GM12878 (cell line): ENCODE measurements around the gene MEGF9. TPM values are rescaled to one million over a fixed set of nuclear protein-coding genes. Genes with fewer than 3 reads are reported as not detected.

Experiments
- ATAC-seq: fragments of 200-7000 bp; cut with Tn5 transposase; 3 replicates; pipeline ENCODE4 v1.9.1; 2020; ENCODE audit warnings: mild to moderate bottlenecking, moderate library complexity
- BruUV-seq: library from RNA; stranded (reverse); fragments of 400-500 nt; replicated peaks from 2 replicates; lab custom pipeline; 2021; lab: Mats Ljungman, UMichigan
- CTCF ChIA-PET: fragments of 300-600 bp; sonication (Branson Sonifier 250); formaldehyde crosslinking; extraction: SDS; loops from one replicate; lab custom pipeline; 2021; ENCODE audit warnings: inconsistent platforms; lab: Yijun Ruan, JAX
- POLR2A ChIA-PET: fragments of 350-600 bp; formaldehyde crosslinking; extraction: SDS; loops from one replicate; lab custom pipeline; 2021; ENCODE audit warnings: inconsistent platforms; lab: Charles Lee
- RAD21 ChIA-PET: fragments of 300-600 bp; sonication (Branson Sonifier 250); formaldehyde crosslinking; loops from one replicate; lab custom pipeline; 2023; ENCODE audit warnings: antibody characterized with exemption; ENCODE audit not compliant: unreplicated experiment; lab: Charles Lee
- SMC1A ChIA-PET: fragments of 300-600 bp; sonication (Branson Sonifier 250); formaldehyde crosslinking; loops from one replicate; lab custom pipeline; 2023; ENCODE audit not compliant: unreplicated experiment, uncharacterized antibody; lab: Charles Lee
- DNase-seq: peaks from one replicate; pipeline ENCODE4 v3.0.0-alpha.2; 2011; ENCODE audit warnings: low read depth, low spot score
- FAIRE-seq: peaks from 3 replicates; lab custom pipeline; 2011; peaks lifted over from hg19 to GRCh38; lab: Jason Lieb, UNC
- H2AFZ ChIP-seq: 2 replicates; pipeline ENCODE4 v1.6.0; 2011; ENCODE audit warnings: low read depth, low read length, control low read depth; ENCODE audit not compliant: control insufficient read depth
- H3K27ac ChIP-seq: 2 replicates; pipeline ENCODE4 v1.5.1; 2011; ENCODE audit warnings: control low read depth; ENCODE audit not compliant: control insufficient read depth, insufficient read depth
- H3K27me3 ChIP-seq, 2 experiments: replicated peaks in 1 of 2; 2 replicates each; pipeline versions ENCODE4 v1.6.0 to v1.6.1; 2011; ENCODE audit warnings: low read length in 1 of 2; ENCODE audit not compliant: control insufficient read depth in 2 of 2, insufficient read depth in 2 of 2
- H3K36me3 ChIP-seq, 2 experiments: 2 replicates each; pipeline ENCODE4 v1.5.1; 2011; ENCODE audit warnings: low read length in 1 of 2; ENCODE audit not compliant: control insufficient read depth in 2 of 2, insufficient read depth in 2 of 2
- H3K4me1 ChIP-seq: 2 replicates; pipeline ENCODE4 v1.6.1; 2011; ENCODE audit warnings: mild to moderate bottlenecking, low read length, moderate library complexity, mixed read lengths; ENCODE audit not compliant: control insufficient read depth, insufficient read depth
- H3K4me2 ChIP-seq: 2 replicates; pipeline ENCODE4 v1.6.0; 2011; ENCODE audit warnings: control low read depth; ENCODE audit not compliant: control insufficient read depth, insufficient read depth
- H3K4me3 ChIP-seq: fragments of 200-600 bp; sonication (generic); 2 replicates; pipeline ENCODE4 v1.5.1; 2016
- H3K79me2 ChIP-seq: 2 replicates; pipeline ENCODE4 v1.6.0; 2011; ENCODE audit warnings: low read length; ENCODE audit not compliant: control insufficient read depth, insufficient read depth
- H3K9ac ChIP-seq: 2 replicates; pipeline ENCODE4 v1.8.0; 2011; ENCODE audit warnings: low read length, control low read depth, mixed read lengths; ENCODE audit not compliant: control insufficient read depth, insufficient read depth
- H3K9me3 ChIP-seq: replicated peaks from 3 replicates; pipeline ENCODE4 v1.5.1; 2011; ENCODE audit warnings: mild to moderate bottlenecking, low read length; ENCODE audit not compliant: control insufficient read depth, insufficient read depth
- H4K20me1 ChIP-seq: 2 replicates; pipeline ENCODE4 v1.6.0; 2011; ENCODE audit not compliant: control insufficient read depth, insufficient read depth
- BMI1 ChIP-seq: fragments of 450-650 bp; IDR thresholded peaks from 2 replicates; pipeline ENCODE4 v1.6.1; 2016; ENCODE audit warnings: mild to moderate bottlenecking, moderate library complexity, borderline replicate concordance
- CUX1 ChIP-seq: IDR thresholded peaks from 2 replicates; pipeline ENCODE4 v1.6.1; 2012; ENCODE audit warnings: improper control_type of control experiment, low read depth, low read length; ENCODE audit not compliant: insufficient replicate concordance
- FOS ChIP-seq: IDR thresholded peaks from 3 replicates; pipeline ENCODE4 v1.6.1; 2011; ENCODE audit warnings: borderline replicate concordance; ENCODE audit not compliant: insufficient read length; ENCODE audit errors: extremely low read depth
- IKZF2 ChIP-seq, 2 experiments: fragments of 450-650 bp; IDR thresholded peaks; 2 replicates each; pipeline ENCODE4 v1.6.1; 2017; ENCODE audit warnings: mild to moderate bottlenecking in 2 of 2, moderate library complexity in 2 of 2
- KDM1A ChIP-seq: fragments of 200-600 bp; sonication (generic); IDR thresholded peaks from 2 replicates; pipeline ENCODE4 v1.6.1; 2016; ENCODE audit warnings: borderline replicate concordance
- POLR2A ChIP-seq: IDR thresholded peaks from 2 replicates; pipeline ENCODE4 v1.6.1; 2011; ENCODE audit warnings: low read depth, mild to moderate bottlenecking, low read length
- RUNX3 ChIP-seq: IDR thresholded peaks from 2 replicates; pipeline ENCODE4 v1.6.1; 2012; ENCODE audit warnings: low read length, inconsistent platforms
- SIN3A ChIP-seq: IDR thresholded peaks from 2 replicates; pipeline ENCODE4 v1.6.1; 2012; ENCODE audit warnings: low read depth, low read length, improper control_type of control experiment
- SMAD1 ChIP-seq: fragments of 450-650 bp; IDR thresholded peaks from 2 replicates; pipeline ENCODE4 v1.6.1; 2018; ENCODE audit warnings: mild to moderate bottlenecking, low read depth; ENCODE audit not compliant: partially characterized antibody
- SREBF1 ChIP-seq: IDR thresholded peaks from 2 replicates; pipeline ENCODE4 v1.6.1; 2012; ENCODE audit warnings: mild to moderate bottlenecking, low read length
- WRNIP1 ChIP-seq: IDR thresholded peaks from 2 replicates; pipeline ENCODE4 v1.6.1; 2011; ENCODE audit warnings: low read depth, low read length, improper control_type of control experiment, borderline replicate concordance
- ZBED1 ChIP-seq: IDR thresholded peaks from 2 replicates; pipeline ENCODE4 v1.6.1; 2016; ENCODE audit warnings: borderline replicate concordance
- ZNF207 ChIP-seq: fragments of 450-650 bp; IDR thresholded peaks from 2 replicates; pipeline ENCODE4 v1.6.1; 2014; ENCODE audit warnings: antibody characterized with exemption, mild to moderate bottlenecking, borderline replicate concordance
- ZNF217 ChIP-seq: fragments of 450-650 bp; IDR thresholded peaks from 2 replicates; pipeline ENCODE4 v1.6.1; 2017; ENCODE audit warnings: antibody characterized with exemption, mild to moderate bottlenecking
- ZZZ3 ChIP-seq: IDR thresholded peaks from 2 replicates; pipeline ENCODE4 v1.6.1; 2011; ENCODE audit warnings: low read depth; ENCODE audit not compliant: control insufficient read depth, insufficient read length
- WGBS: methylation state at CpG from one replicate; pipeline ENCODE4 v1.1.6; 2016; ENCODE audit warnings: low lambda C conversion rate; ENCODE audit not compliant: insufficient replicate concordance, insufficient coverage; ENCODE audit errors: missing lambda C conversion rate; 5-methylcytosine and 5-hydroxymethylcytosine counted together
- in situ Hi-C: fragments of 300-500 bp; cut with MboI; formaldehyde crosslinking; loops from 9 replicates; pipeline ENCODE4 v1.14.3; 2018; ENCODE audit warnings: mixed read lengths
- intact Hi-C: fragments of 100-400 bp; cut with micrococcal nuclease; formaldehyde crosslinking; loops from one replicate; pipeline ENCODE4 v1.14.2; 2022; ENCODE audit not compliant: unreplicated experiment
- polyA plus RNA-seq, 11 experiments: library from polyadenylated mRNA; depleted of rRNA in 4 of 11; unstranded in 6 of 11; stranded (reverse) in 5 of 11; fragments of >200 nt; fragmentation: Nextera tagmentation in 4 of 11; fragmentation: Illumina TruSeq in 1 of 11; extraction: Ambion mirVana in 4 of 11; extraction: Trizol in 1 of 11; gene quantifications; 1 replicate in 1 of 11; 2 replicates in 10 of 11; pipeline versions ENCODE4 v1.2.1 to v1.2.3, GENCODE V29; 2011 to 2016; ENCODE audit warnings: inconsistent platforms in 2 of 11, missing spikeins in 2 of 11, low read depth in 1 of 11
- total RNA-seq, 4 experiments: library from RNA; depleted of rRNA in 3 of 4; stranded (reverse); fragments of >200 nt in 3 of 4; fragmentation: Illumina TruSeq in 1 of 4; extraction: Trizol in 1 of 4; gene quantifications; 2 replicates each; pipeline versions ENCODE4 v1.2.1 to v1.2.3, GENCODE V29; 2013 to 2021

The MEGF9 gene
- total and polyA plus RNA-seq, 10 of the 15 experiments (the other 5 are each of a cell fraction or from before 2014, with no cell fraction given) = 0.71 to 5.1 (median 2.6) TPM

DNA sequence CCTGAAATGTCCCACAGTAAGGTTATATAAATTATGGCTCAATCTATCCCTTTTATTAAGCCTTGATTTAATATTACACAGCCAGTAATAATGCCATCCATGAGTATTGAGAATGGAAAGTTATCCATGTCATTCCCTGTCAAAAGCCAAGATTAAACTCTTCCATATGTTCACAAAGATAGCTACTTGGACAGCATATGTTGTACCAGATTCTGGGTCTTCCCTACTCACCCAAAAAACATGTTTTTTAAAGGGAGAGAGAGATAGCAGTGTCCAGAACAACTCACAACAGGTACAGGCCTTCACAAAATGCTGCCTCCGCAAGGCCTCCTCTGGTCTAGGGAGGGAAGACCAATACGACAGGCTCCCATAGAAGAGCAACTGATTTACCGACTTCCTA, 149.7 kb downstream of the MEGF9 start:
- POLR2A ChIA-PET = no interaction called here
- no peak for ATAC-seq

More for the DNA sequence above, 149.7 kb downstream of the MEGF9 start:
- H2AFZ ChIP-seq = no peak overlapping the region
- H3K4me2 ChIP-seq = no peak overlapping the region
- peaks cover 23% of the 10 kb centered on the region in 2 experiments for H3K36me3 ChIP-seq
- 98% methylated on average over 3 of the region's 3 CpGs for WGBS
- no peak overlapping the region for H3K4me3 ChIP-seq
- TF ChIP-seq RUNX3 (no peak), SMAD1 (no peak), ZBED1 (no peak), FOS (no peak), POLR2A (no peak), BMI1 (no peak), WRNIP1 (no peak), CUX1 (no peak), ZNF217 (no peak), ZZZ3 (no peak), KDM1A (no peak), SREBF1 (no peak), SIN3A (no peak), IKZF2 (IDR thresholded peaks at IDR 0.05) (no peak), ZNF207 (no peak)
- no peaks in the 10 kb centered on the region for H3K27me3 ChIP-seq
- BruUV-seq = no TSS peak
- ChIA-PET CTCF (interaction anchor here (0.6 kb wide), 1 partner anchor 666 kb away, joined by 3 read pairs; no protein-coding TSS in a partner anchor), RAD21 (no interaction called here), SMC1A (no interaction called here)
- no peak overlapping the region for H3K27ac ChIP-seq
- no peaks in the 10 kb centered on the region for H3K9me3 ChIP-seq
- intact Hi-C loops = no loop called here
- FAIRE-seq (no peak), DNase-seq (no peak)
- H3K79me2 ChIP-seq = no peaks in the 10 kb centered on the region; the same call in 1 of the 2 replicates
- H3K4me1 ChIP-seq = no peaks in the 10 kb centered on the region
- no peak overlapping the region for H3K9ac ChIP-seq
- in situ Hi-C loops = no loop called here
- no peaks in the 10 kb centered on the region for H4K20me1 ChIP-seq
